ENCODE results near the gene OTUD5.

DNA sequence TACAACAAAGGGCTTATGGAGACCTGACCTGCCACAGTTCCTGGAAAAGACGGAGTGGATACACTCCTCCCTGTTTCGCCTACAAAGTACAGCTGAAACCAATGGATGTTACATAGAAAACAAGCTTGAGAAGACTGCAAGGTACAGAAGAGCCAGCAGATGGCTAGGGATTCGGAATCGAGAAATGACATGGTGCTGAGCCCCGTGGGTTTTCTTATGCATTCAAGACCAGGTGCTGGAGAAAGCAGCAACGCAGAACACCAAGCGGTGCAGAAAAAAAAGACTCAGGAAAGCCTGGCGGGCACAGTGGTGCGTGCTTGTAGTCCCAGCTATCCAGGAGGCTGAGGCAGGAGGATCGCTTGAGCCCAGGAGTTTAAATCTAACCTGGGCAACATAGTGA is 73.7 kb downstream of the OTUD5 start:
- TF ChIP-seq, protein P1, sequence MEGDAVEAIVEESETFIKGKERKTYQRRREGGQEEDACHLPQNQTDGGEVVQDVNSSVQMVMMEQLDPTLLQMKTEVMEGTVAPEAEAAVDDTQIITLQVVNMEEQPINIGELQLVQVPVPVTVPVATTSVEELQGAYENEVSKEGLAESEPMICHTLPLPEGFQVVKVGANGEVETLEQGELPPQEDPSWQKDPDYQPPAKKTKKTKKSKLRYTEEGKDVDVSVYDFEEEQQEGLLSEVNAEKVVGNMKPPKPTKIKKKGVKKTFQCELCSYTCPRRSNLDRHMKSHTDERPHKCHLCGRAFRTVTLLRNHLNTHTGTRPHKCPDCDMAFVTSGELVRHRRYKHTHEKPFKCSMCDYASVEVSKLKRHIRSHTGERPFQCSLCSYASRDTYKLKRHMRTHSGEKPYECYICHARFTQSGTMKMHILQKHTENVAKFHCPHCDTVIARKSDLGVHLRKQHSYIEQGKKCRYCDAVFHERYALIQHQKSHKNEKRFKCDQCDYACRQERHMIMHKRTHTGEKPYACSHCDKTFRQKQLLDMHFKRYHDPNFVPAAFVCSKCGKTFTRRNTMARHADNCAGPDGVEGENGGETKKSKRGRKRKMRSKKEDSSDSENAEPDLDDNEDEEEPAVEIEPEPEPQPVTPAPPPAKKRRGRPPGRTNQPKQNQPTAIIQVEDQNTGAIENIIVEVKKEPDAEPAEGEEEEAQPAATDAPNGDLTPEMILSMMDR (IDR thresholded peaks at IDR 0.05) = no peak
- TF ChIP-seq POLR2A (IDR thresholded peaks at IDR 0.05) = no peak

Data from heart left ventricle (tissue), 13 donors.